Activated CD4-positive, alpha-beta T cell treated with anti-CD3 and anti-CD28 coated beads, Interleukin-2, amount 50 U/mL, for 4 hours (primary cell): Measurements from ENCODE around the gene PDCL2.

Source experiments
- DNase-seq, 2 experiments: peaks; one replicate each; pipeline ENCODE4 v3.0.0-alpha.2; 2020

The PDCL2 gene

DNA sequence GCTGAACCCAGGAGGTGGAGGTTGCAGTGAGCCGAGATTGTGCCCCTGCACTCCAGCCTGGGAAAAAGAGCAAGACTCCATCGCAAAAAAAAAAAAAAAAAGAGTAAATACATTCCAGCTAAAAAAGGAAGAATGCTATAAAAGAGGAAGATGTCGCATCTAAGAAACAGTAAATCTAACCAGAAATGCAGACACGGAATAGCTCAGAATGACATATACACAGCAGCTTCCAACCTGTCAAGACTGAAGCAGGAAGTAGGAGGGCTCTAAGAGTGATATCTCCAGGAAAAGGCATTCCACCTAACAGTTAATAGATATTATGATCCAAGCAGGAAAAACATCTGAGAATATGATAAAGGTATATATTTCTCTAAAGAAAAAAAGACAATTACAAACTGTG lies 61.4 kb downstream of the PDCL2 start:
- no peak for DNase-seq

DNA sequence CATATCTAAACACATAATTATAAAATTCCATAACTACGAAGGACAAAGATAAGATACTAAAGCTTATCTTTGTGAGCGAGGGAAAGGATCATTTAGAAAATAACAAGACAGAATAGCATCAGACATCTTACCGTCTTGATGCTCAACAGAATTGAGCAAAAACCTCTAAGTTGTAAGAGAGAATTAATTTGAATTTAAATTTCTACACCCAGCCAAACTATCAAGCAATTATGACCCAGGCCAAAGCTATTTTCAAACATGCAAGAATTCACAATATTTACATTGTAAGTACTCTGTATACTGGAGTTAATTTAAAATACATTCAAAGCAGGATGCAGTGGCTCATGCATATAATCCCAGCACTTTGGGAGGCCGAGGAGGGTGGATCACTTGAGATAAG lies 61.9 kb downstream of the PDCL2 start:
- no peak for DNase-seq

DNA sequence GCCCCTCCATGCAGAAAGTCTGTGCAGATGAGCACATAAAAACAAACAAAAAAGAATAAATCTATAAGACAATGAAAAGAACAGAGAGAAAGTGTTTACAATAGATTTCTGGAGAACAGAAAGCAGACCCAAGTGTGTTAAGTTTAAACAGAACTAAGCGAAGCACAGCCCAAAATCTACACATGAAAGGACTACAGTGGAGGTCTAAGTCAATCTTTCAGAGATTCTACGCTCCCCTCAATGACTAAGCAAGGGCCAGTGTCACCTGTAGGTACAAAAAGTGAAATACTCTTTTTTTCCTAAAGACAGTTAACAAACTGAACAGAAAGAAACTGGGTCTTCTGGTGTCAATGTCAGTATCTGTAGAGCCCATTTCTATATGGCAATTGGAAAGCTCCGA lies 63.6 kb downstream of the PDCL2 start:
- DNase-seq, result no peak

DNA sequence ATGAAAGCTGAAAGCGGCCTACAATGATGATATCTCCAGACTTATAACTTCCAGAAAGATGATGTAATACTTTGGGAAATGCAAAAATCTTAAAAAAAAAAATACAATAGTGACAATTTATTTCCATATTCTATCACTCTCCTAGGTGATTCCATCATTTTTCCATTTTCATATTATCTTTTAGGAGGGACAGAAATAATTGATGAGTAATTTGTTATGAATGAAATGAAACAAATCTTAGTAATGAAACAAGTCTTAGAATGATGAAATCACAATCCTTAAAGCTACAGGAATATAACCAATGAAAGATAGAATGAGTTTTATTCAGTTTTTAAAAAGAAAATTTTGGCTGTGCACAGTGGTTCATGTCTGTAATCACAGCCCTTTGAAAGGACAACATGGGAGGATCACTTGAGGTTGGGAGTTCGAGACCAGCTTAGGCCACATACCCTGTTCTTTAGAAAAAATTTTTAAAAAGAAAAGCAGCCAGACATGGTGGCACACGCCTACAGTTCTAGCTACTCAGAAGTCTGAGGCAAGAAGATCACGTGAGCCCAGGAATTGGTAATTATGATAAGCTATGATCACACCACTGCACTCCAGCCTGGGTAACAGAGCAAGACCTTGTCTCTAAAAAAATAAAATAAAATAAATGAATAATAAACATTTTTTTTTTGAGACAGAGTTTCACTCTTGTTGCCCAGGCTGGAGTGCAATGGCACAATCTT lies 67.0 kb downstream of the PDCL2 start:
- no peak for DNase-seq

DNA sequence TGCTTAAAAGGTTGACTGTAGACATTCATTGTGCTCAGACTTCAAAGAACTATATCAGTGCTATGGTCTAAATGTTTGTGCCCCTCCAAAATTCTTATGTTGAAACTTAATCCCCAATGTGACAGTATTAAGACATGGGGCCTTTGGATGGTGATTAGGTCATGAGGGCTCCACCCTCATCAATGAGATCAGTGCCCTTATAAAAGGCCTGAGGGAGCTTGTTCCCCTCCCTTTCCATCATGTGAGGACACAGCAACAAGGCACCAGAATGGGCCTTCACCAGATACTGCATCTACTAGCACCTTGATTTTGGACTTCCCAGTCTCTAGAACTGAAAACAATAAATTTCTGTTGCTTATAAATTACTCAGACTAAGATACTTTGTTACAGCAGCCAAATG lies 73.6 kb downstream of the PDCL2 start:
- DNase-seq, result no peak

DNA sequence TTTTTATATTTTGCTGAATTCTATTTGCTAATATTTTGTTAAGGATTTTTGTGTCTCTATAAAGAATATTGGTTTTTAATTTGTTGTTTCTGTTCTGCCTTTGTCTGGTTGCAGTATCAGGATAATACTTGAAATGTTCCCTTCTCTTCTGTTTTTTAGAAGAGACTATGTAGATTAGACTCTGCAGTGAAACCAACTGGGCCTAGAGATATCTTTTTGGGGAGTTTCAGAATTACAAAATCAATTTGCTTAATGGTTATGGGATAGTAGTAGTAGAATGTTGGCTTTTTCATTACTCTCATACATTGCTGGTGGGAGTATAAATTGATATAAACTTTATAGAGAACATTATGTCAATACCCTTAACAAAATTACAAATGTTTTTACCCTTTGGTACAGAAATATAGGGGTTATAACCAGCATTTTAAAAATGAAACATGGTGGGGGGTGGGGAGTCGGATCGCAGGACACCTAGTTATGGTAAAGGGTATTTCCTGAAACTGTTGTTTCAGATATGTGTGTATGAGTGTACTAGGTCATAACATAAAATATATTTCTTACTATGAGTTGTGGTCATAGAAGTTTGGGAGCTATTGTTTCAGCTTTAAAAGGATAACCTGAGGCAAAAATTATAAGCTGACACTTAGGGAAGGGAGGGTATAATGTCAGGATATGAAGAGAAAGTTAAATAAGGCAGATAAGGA lies 74.4 kb downstream of the PDCL2 start:
- no peak for DNase-seq

DNA sequence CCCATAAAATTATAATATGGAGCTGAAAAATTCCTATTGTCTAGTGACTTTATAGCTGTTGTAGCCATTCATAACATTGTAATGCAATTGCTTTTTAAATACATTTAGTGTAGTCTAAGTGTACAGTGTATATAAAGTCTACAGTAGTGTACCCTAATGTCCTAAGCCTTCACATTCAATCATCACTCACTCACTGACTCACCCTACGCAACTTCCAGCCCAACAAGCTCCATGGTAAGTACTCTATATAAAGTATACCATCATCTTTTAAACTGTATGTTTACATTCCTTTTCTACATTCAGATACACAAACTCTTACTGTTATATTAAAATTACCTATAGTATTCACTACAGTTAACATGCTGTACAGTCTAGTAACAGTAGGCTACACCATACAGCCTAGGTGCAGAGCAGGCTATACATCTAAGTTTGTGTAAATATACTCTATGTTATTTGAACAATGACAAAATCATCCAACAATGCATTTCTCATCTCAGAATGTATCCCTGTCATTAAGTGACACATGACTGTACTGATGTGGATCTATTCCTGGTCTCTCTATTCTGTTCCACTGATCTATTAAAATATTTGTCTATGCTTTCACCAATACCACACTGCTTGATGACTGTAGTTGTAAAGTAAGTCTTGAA lies 79.0 kb downstream of the PDCL2 start:
- no peak for DNase-seq

DNA sequence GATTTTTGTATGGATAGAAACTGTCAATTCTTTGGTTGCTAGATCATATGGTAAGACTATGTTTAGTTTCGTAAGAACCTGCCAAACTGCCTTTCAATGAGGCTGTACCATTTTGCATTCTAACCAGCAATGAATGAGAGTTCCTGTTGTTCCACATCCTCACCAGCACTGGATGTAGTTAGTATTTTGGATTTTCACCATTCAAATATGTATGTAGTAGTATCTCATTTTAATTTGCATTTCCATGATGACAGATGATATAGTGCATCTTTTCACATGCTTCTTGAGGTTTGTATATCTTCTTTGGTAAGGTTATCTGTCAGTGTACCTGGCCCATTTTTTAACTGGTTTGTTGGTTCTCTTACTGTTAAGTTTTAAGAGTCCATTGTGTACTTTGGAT lies 80.0 kb downstream of the PDCL2 start:
- no peak for DNase-seq

DNA sequence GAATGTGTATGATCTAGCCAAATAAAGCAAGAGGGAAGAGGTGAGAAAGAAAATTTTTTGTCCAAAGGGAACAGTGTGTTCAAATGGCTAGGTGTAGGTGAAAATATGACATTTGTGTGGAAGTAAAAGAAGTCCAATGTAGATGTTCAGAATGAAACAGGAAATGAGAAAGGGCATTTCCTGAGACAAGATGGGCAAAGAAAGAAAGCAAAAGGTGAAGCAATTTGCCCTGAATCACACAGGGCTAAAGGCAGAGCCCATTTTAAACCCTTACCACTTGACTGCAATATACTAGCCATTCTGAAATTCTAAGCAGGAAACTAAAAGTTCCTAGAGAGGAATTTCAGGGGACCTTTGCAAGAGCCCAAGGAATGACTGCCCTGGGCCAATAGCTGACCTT lies 81.4 kb downstream of the PDCL2 start:
- DNase-seq, result no peak

DNA sequence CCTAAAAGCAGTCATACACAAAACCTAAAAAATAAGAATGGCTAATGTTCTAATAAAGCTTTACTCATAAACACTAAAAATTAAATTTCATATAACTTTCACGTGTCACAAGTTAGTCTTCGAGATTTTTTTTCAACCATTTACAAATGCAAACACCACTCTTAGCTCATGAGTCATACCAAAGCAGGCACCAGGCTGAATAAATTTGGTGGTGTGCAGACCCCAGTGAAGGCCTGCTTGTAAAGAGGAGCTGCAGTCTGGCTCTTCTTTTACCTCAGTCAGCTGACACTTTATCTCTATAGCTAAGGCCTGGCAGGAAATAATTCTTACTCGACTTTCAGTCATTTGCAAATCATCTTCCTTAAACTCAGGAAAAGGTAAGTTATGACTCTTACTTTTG lies 82.8 kb downstream of the PDCL2 start:
- DNase-seq, result no peak

DNA sequence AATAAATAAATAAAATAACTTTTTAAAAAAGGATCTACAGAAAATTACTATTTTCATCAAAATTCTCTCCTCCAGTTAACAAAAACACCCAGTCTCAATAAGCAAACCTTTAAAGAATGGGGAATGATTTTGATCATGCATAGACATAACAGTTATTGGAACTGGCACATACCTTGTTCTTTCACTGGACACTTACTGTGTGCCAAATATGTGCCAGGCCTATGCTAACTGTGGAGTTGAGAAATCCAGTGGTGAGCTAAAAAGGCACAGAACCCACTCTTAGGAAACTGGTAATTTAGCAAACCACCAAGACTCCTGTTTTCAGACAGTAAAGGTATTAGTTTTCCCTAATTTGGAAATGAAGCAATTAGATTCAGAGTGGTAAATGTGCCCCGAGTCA lies 84.4 kb downstream of the PDCL2 start:
- no peak for DNase-seq
